EL (cell line): Measurements from ENCODE around the gene INPP4A.

Source experiments
- DNase-seq: peaks from one replicate; pipeline ENCODE4 v3.0.0-alpha.2; 2016

Gene INPP4A

DNA sequence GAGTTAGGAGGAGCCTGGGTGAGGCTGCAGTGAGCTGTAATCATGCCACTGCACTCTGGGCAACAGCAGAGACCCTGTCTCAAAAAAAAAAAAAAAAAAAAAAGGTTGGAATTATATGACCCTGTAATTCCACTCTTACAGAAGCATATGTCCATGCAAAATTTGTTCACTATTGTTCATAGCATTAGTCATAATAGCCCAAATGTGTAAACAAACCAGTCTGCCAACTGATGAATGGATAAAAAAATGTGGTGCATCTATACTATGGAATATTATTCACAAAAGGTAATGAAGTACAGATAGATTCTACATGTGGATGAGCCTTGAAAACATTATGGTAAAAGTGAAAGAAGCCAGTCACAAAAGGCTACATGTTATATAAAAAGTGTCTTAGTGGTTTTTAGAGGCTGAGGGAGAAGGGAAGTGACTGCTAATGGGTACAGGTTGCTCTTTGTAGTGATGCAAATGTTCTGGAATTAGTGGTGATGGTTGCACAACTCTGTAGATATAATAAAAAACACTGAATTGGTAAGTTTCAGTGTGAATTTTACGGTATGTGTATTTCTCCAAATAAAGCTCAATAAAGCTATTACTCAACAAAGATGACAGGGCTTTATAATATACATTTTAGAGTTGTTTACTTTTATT, 154.2 kb downstream of the INPP4A start:
- DNase-seq: peak; percentile 56

DNA sequence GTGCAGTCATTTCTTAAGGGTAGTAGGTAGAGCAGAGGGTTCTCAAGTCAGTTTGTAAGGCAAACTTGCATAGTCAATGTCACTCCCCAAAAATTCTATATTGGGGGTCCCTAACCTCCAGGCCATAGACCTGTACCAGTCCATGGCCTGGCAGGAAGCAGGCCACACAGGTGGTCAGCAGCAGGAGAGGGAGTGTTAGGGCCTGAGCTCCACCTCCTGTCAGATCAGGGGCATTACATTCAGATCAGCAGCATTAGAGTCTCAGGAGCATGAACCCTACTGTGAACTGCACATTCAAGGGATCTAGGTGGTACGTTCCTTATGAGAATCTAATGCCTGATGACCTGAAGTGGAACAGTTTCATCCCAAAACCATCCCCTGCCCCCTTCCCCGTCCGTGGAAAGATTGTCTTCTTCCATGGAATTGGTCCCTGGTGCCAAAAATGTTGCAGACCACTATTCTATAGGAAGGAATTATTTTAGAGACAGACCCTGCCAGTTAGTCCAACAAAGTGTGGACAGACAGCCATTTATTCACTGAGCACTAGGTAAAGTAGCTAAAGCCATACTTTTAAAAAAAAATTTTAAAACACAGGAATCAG, 157.0 kb downstream of the INPP4A start:
- peak; percentile 35 for DNase-seq

DNA sequence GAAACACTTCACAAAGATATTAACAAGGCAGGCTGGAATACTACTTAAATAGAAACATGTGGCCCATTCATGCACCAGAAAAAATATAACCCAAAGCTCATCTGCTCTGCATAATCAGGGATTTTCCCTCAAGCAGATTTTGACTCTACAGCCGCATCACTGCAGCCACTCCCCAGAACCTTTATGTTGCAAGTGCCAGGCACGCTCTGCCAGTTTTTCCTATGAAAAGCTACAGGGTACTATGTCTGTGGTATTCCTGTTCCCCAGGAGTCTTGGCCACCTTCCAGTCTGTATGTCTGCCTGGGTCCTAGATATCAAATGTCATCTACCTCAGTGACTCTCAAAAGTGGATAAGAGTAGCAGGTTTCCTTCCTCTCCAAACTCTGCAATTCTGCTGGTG, 159.9 kb downstream of the INPP4A start:
- DNase-seq: no peak

DNA sequence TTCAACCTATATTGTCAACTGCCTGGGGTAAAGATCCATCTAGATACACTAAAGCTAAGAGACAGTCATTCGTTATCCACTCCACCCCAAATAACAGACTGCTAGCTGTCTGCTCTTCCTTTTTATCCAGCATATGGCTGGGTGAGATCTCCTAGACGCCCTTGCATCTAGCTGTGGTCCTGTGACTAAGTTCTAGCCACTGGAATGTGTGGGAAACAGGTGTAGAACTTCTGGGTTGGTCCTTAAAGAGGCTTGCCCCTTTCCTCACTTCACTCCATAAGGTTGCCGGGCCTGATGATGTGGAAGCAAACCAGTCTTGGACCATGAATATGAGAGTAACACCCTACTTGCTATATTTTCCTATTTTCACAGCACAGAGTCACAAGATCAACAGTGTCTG, 160.4 kb downstream of the INPP4A start:
- DNase-seq: no peak

DNA sequence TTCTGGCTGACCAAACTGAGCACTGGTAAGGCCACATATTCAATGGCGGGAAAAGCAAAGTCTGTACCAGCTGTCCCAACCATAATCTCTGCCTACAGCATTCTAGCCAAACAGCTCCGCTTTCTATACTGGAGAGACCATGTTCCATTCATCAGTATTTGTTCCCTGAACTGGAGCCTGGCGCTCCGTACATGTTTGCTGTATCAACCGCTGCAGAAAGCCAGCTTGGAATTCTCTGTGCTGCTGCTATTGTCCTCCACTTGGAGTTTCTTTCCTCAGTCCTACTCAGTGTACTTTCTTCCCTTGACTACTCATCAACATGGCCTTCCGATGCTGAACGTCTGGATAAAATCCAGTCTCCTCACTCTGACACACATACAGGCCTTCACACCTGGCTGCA, 161.8 kb downstream of the INPP4A start:
- DNase-seq: no peak

DNA sequence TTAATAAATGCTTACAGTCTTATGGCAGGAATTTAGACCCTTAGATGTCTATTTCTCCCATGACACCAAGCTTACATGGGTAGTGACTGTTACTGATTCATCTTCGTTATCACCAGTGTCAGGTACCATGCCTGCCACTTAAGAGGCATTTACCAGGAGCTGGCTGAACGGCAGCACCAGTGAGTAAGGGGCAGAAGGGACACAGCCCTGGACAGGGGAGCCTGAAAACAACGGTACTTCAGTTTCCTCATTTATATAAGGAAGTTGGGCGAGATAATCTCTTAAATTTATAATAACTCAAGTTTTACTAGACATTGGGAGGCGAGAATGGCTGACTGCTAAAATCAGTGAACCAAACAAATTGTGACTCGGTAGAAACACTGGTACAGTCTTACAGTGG, 162.4 kb downstream of the INPP4A start:
- DNase-seq: no peak

DNA sequence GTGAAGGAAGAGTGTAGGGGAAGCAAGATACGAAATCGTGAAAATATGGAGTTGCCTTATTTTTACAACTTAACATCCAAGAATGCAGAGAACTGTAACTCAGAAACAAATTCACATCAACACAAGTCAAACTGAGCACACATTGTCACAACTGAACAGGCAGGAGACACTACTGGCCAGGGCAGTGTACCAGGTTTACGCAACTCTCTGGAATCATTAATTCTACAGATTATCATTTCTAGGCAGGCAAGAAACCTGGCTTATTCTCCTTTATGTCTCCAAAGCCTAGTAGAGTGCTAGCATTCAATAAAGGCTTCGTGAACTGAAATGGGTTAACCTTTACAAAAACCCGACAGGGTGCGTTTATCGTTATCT, 163.1 kb downstream of the INPP4A start:
- DNase-seq: no peak

DNA sequence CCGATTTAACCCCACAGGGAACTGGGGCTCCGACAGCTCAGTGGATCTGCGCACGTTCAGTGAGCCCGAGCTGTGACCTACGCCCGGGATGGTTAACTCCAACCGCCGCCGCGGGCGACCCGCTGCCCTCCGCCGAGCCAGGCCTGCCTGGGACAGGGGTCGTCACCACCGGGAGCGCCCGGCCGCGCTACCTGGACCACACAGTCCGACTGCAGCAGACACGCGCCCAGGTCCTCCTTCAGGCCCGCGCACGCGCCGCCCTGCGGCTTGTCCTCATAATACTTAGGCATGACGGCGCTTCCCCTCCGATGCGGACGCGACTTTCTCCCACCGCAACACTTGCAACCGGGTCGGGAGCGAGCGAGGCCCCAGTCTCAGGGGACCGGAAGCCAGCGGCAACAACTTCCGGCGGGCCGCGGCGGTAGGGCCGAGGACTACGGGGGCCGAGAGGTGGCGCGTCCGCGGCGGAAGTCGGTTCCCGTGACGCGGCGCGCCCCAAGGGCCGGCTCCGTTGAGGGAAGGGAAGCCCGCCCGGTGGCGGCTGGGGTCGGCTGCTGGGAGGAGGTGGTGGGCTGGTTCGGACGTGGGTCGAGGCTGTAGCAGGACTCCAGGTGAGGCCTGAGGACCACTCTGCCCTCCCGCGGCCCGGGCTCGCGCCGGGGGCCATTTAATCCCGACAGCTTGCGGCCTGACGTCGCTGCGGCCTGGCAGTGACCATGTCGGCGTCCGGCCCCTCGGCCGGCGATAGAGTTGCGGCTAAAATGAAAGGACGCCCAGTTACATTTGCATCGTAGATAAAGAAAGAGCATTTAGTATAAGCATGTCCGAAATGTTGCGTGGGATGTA, 163.7 kb downstream of the INPP4A start, which contains the start of the genes COA5 and UNC50:
COA5 (minus strand) TSS at position 397 of the 846 bp plus-strand sequence; CDS start at position 290, 107 bp downstream.
UNC50 (plus strand) TSS at position 474 of the 846 bp plus-strand sequence. CDS start 1,171 bp downstream, outside the sequence.
- DNase-seq: peak; percentile 88

DNA sequence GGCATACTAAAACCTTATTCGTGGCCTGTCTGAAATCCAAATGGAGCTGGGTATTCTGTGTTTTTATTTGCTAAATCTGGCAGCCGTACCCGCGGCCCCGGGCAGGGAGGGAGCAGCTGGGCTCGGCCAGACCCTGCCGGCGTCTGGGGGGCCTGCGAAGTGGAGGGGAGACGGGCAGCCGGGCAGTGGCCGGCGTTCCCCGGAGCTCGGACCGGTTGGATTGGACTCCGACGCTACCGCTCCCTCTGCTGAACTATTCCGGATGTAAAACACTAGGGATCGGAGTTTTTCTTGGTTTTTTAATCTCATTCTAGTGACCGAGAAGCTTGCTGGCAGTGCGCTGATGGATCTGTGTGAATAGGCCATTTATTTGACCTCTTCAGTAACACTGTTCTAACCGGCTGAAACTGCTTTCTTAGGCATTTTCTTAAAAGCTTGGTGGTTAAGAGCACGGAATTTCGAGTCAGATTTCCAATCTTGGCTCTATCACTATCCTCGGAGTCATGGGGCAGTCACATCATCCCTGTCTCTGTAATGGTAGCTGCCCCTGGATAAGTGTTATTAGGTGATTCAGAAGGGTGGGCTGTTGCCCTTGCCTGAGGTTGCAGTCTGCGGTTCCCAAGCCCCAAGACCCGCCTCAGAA, 164.4 kb downstream of the INPP4A start:
- peak; percentile 23 for DNase-seq

DNA sequence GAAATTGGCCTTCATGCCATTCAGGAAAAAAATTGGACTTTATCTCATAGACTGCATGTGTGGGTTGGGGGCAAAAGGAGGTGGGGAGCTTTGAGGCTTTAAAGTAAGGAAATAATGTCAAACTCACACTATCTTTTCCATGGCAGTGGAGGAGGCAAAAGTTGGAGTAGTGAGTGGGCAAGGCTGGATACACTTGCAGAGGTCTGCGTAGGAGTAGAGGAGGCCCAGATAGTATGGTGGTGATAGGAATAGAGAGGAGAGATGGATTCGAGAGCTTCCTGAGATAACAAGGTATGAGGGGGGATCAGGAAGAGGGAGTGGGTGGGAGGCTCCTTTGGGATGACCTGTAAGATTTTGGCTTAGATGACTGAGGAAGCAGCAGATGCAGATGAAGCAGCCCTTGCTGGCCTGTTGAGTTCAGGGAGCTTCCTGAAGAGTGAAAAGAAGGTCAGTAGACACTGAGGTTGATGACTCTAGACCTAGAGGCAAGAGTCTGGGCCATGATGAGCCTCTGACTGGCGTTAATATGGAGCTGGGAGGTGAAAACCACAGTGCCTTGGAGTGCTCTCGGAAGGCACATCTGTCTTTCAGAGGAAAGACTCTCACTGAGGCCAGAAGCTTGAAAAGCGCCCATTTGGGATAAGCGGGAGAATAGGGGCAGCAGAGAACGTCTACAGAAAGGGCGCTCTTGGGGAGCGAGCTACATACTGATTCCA, 169.5 kb downstream of the INPP4A start:
- DNase-seq: no peak

DNA sequence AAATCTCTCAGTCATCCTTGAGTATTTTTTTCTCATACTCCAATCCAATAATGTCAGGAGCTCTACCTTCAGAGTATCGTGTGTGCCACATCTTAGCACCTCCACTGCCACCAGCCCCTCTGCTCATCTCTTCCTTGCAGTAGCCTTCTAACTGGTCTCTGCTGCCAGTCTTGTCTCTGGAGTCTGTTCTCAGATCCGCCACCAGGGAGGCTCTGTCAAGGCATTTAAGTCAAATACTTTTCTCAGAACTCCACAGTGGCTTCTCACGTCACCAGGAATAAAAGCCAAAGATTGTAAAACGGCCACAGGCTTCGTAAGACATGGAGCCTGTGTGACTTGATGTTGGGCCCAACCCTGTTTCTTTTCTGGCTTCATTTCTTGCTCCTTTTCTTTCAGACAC, 170.8 kb downstream of the INPP4A start:
- DNase-seq: no peak

DNA sequence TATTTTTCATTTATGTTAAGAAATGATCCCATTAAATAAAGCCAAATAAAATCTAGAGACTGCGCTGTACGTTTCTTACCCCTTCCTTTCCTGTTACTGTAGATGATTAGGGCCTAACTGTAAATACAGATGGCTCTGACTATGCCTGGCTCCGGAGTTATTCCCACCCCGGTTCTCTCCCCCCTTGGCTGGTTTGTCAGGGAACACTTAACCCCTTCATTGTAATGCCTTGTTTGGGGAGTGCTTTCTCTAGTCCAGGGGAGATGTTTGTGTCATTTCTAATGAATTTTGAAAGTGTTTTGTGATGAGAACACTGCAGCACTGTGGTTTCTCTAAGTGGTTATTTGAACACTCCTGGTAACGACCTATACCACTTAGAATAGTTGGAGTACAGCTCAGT, 172.5 kb downstream of the INPP4A start:
- no peak for DNase-seq

DNA sequence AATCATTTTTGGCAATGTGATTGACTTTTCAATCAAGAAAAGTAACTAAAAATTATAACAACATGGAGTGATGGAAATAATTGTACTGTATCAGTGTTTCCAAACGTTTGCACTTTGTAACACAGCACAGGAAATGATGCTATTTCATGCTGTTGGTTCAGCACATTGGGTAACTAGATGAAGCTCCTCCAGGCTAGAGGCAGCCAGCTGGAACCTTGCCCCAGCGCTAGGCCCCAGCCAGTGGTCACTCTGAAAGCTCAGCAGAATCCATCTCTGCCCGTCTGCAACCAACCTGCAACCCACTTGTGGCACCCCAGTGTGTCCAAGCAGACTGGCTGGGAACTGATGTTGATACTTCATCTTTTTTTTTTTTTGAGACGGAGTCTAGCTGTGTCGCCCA, 179.0 kb downstream of the INPP4A start:
- DNase-seq: no peak

DNA sequence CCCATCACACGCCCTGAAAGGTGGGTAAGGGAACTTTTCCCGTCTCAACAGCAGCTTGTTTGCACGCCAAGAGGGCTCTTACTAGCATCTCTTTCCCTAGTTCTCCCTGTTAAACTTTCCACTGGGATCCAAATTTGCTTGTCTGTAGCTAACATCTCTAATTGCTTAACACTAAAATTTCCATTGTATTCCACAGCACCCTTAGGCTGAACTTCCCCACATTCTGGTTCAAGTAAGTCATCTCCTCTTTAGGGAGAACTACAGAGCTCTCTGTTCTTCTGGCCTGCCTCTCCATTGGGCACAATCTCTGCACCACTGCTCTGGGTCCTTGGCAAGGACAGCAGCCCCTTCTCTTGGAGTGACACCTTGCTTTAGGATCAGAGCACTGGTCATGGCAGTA, 187.7 kb downstream of the INPP4A start:
- DNase-seq: no peak

DNA sequence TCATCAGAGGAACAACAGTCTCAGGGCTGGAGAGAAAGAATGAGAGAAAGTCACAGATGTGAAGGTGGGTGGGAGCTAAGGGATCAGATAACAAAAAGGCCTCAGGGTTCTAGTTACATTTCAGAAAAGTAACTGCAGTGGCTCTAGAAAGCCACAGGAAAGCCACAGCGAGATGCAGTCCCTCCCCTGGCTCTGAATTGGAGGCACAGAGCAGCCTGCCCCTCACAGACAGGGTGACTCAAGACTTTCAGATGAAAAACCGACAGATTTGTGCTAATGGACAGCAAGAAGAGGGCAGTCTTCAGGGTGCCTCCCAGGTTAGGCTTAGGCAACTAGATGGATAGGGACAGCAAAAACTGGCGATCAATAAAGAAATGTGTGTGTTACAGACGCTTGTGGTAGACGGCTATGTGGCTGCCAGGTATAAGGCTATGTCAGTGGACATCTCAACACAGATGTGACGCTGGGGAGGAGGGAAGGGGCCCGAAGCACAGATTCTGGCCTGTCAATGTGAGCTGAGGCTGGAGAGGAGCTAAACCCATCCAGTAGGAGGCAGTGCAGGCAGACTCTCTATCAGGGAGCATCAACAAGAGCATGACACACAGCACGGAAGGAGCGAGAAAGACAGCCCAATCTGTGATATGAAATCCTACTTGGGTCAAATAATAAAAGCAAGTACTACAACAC, 189.9 kb downstream of the INPP4A start:
- no peak for DNase-seq

DNA sequence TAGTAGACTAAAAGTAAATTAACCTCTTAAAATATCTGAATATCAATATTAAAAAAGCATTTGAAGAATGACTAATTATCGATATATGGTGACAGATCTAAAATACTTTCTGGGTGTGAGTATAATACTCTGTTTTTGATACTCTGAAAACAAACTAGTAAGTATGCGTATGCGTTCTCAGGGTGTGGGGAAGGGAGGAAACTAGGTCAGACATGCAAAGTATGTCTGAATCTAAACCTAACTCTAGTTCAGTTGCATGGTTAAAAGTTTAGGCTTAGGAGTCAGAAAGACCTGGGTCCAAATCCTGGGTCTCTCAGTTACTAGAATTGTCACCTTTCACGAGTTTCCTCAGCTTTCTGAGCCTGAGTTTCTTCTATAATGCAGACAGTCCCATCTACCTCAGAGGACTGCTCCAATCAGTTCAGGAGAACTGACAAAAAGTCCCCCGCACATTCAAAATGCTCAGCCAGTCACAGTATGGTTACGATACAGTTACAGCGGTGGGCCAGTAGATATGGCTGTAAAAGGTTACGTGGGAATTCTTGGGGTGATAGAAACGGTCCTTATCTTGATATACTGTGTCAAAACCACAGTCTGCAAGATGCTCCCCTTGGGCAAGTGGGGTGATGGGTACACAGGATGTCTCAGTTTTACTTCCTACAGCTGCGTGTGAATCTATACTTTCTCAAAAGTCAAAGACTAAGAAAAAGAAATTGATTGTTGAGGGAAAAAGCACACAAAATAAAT, 192.9 kb downstream of the INPP4A start:
- no peak for DNase-seq

DNA sequence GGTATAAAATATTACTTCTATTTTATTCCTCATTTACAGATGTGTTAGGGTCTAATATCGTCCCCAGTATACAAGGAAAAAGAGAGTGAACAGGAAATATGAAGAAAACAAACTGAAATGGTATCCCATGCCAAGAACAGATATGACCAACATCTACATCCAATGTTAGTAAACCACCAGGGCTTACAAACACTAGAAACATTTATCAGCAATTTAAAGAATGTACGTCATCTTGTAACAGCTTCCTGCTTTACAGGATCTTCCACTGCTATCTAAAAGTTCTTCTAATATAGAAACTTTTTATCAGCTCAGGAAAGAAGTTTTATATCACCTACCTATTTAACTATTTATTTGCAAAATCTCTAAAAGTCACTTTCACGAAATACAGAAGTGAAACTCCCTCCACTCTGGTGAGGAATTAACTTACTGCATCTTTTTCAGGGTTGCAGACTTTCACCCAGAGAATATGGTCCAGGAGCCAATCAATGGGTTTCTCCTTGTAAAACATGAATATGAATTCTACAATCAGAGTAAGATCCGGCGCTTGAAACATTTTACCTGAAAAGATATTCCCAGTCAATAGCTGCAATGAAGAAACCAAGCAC, 198.9 kb downstream of the INPP4A start:
- DNase-seq: peak; percentile 28
